K562 (cell line): ENCODE data around the gene ZNF853. TPM values are rescaled to one million over a fixed set of nuclear protein-coding genes. Genes with fewer than 3 reads are reported as not detected.
A peak's percentile ranks its signal among the peaks of the same experiment; 100 is the strongest.

Experiments
- ARID4B ChIP-seq: sonication (generic); formaldehyde crosslinking; IDR thresholded peaks from 2 replicates; pipeline ENCODE4 v1.8.0; 2022; ENCODE audit warnings: mild to moderate bottlenecking, missing genetic modification reagents
- CBFA2T3 ChIP-seq: fragments of 450-650 bp; IDR thresholded peaks from 2 replicates; pipeline ENCODE4 v1.6.1; 2017
- CBX1 ChIP-seq: sonication (generic); IDR thresholded peaks from 2 replicates; pipeline ENCODE4 v1.6.1; 2016; ENCODE audit warnings: antibody characterized with exemption, low read depth, mild to moderate bottlenecking
- CHD2 ChIP-seq: IDR thresholded peaks from 2 replicates; pipeline ENCODE4 v1.6.1; 2011; ENCODE audit warnings: low read depth, low read length
- CXXC5 ChIP-seq: fragments of 250-450 bp; sonication (Bioruptor Pico); IDR thresholded peaks from 2 replicates; pipeline ENCODE4 v1.8.0; 2022; ENCODE audit warnings: inconsistent platforms, mild to moderate bottlenecking, moderate library complexity
- EHMT2 ChIP-seq: fragments of 450-650 bp; IDR thresholded peaks from 2 replicates; pipeline ENCODE4 v1.6.1; 2018; ENCODE audit warnings: antibody characterized with exemption
- HDAC1 ChIP-seq, 2 experiments: fragments of 450-650 bp; IDR thresholded peaks; 2 replicates each; pipeline ENCODE4 v1.6.1; 2016 to 2017; ENCODE audit warnings: inconsistent platforms in 1 of 2, mild to moderate bottlenecking in 1 of 2, moderate library complexity in 1 of 2
- MAX ChIP-seq: sonication (generic); formaldehyde crosslinking; IDR thresholded peaks from 2 replicates; pipeline ENCODE4 v1.9.0; 2022; ENCODE audit warnings: mild to moderate bottlenecking, missing genetic modification reagents
- MECOM ChIP-seq: fragments of 250-450 bp; sonication (Bioruptor Pico); IDR thresholded peaks from 2 replicates; pipeline ENCODE4 v1.8.0; 2022; ENCODE audit warnings: inconsistent platforms
- PML ChIP-seq: IDR thresholded peaks from 2 replicates; pipeline ENCODE4 v1.6.1; 2012; ENCODE audit warnings: low read length, inconsistent platforms
- RBM25 ChIP-seq: fragments of 200-400 bp; formaldehyde crosslinking; IDR thresholded peaks from 2 replicates; pipeline ENCODE4 v1.6.1; 2018; ENCODE audit warnings: low read length, low read depth, moderate library complexity; ENCODE audit not compliant: severe bottlenecking
- RCOR1 ChIP-seq, 2 experiments: IDR thresholded peaks; 2 replicates each; pipeline ENCODE4 v1.6.1; 2012; ENCODE audit warnings: low read depth in 2 of 2, low read length in 2 of 2, borderline replicate concordance in 1 of 2, improper control_type of control experiment in 1 of 2
- TARDBP ChIP-seq: fragments of 450-650 bp; IDR thresholded peaks from 2 replicates; pipeline ENCODE4 v1.6.1; 2016
- TCF3 ChIP-seq: sonication (generic); formaldehyde crosslinking; IDR thresholded peaks from 2 replicates; pipeline ENCODE4 v1.4.0; 2020; ENCODE audit warnings: mild to moderate bottlenecking, missing genetic modification reagents
- TEAD4 ChIP-seq, 2 experiments: sonication (generic) in 1 of 2; formaldehyde crosslinking in 1 of 2; IDR thresholded peaks; 2 replicates each; pipeline versions ENCODE4 v1.6.1 to v1.8.0; 2012 to 2022; ENCODE audit warnings: borderline replicate concordance in 1 of 2, inconsistent platforms in 1 of 2, low read length in 1 of 2, mild to moderate bottlenecking in 1 of 2, missing genetic modification reagents in 1 of 2
- TRIM24 ChIP-seq, 2 experiments: fragments of 450-650 bp; IDR thresholded peaks; 2 replicates each; pipeline ENCODE4 v1.6.1; 2016
- polyA plus RNA-seq, 8 experiments: library from polyadenylated mRNA; depleted of rRNA in 4 of 8; stranded (reverse) in 5 of 8; unstranded in 3 of 8; fragments of >200 nt; fragmentation: Nextera tagmentation in 2 of 8; fragmentation: Illumina TruSeq in 1 of 8; extraction: Ambion mirVana in 2 of 8; extraction: Trizol in 1 of 8; gene quantifications; 2 replicates each; pipeline versions ENCODE4 v1.2.1 to v1.2.3, GENCODE V29; 2011 to 2014; ENCODE audit warnings: inconsistent platforms in 1 of 8, missing spikeins in 1 of 8
- total RNA-seq, 7 experiments: library from RNA; depleted of rRNA in 6 of 7; stranded (reverse); fragments of >200 nt in 6 of 7; fragmentation: Illumina TruSeq in 2 of 7; extraction: Trizol in 2 of 7; gene quantifications; 2 replicates each; pipeline versions ENCODE4 v1.2.1 to v1.2.3, GENCODE V29; 2011 to 2021; ENCODE audit warnings: low replicate concordance in 1 of 7
- TF ChIP-seq, protein P1 (sequence below): conservative IDR thresholded peaks from 2 replicates; pipeline ENCODE4 v1.6.1; 2011; ENCODE audit warnings: low read depth, mild to moderate bottlenecking, low read length; ENCODE audit not compliant: control insufficient read depth
- TF ChIP-seq, protein P2 (sequence below), 2 experiments: IDR thresholded peaks; 2 replicates each; pipeline ENCODE4 v1.6.1; 2011; ENCODE audit warnings: borderline replicate concordance in 1 of 2, control low read depth in 1 of 2, low read depth in 1 of 2, low read length in 1 of 2, mild to moderate bottlenecking in 1 of 2, mixed read lengths in 1 of 2, moderate library complexity in 1 of 2; ENCODE audit not compliant: insufficient read depth in 1 of 2, insufficient read length in 1 of 2, poor library complexity in 1 of 2, severe bottlenecking in 1 of 2; ENCODE audit errors: extremely low read depth in 1 of 2
- TF ChIP-seq, protein P3 (sequence below): fragments of 200-400 bp; formaldehyde crosslinking; IDR thresholded peaks from 2 replicates; pipeline ENCODE4 v1.6.1; 2017; ENCODE audit warnings: mild to moderate bottlenecking, low read depth, low read length, moderate library complexity

Gene ZNF853
- total and polyA plus RNA-seq, 9 of the 15 experiments (the other 6 are each of a cell fraction or from before 2014, with no cell fraction given): 0.03 TPM; not detected in 8

- peak; percentile 35; the same call in 1 of the 2 replicates for TF ChIP-seq CXXC5
- TF ChIP-seq RCOR1 (IDR thresholded peaks at IDR 0.05; ENCODE audit: borderline replicate concordance in 1 of 2, low read depth in 2 of 2, low read length in 2 of 2): 0 out of 4 replicates have a peak, but pooled peaks of 1 of the 2 experiments have one; percentile 5
- TF ChIP-seq EHMT2: peak; percentile 59
- TF ChIP-seq, protein P1, sequence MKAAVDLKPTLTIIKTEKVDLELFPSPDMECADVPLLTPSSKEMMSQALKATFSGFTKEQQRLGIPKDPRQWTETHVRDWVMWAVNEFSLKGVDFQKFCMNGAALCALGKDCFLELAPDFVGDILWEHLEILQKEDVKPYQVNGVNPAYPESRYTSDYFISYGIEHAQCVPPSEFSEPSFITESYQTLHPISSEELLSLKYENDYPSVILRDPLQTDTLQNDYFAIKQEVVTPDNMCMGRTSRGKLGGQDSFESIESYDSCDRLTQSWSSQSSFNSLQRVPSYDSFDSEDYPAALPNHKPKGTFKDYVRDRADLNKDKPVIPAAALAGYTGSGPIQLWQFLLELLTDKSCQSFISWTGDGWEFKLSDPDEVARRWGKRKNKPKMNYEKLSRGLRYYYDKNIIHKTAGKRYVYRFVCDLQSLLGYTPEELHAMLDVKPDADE: 0 out of 2 replicates have a peak, but pooled peaks have one; percentile 55
- TF ChIP-seq CBFA2T3: peak; percentile 62; the same call in 1 of the 2 replicates
- peak; percentile 76 for TF ChIP-seq CBX1
- peak; percentile 89 for TF ChIP-seq MAX
- TF ChIP-seq CHD2: 0 out of 2 replicates have a peak, but pooled peaks have one; percentile 53
- TF ChIP-seq RBM25: no peak
- TF ChIP-seq TEAD4 (IDR thresholded peaks at IDR 0.05; ENCODE audit: low read length): peak; percentile 47
- no peak for TF ChIP-seq TEAD4 (CRISPR knock-in tag; IDR thresholded peaks at IDR 0.05; ENCODE audit: borderline replicate concordance)
- TF ChIP-seq HDAC1 (IDR thresholded peaks at IDR 0.05): peak in 1 of 2 experiments; percentile 66; a peak in 2 of 4 replicates
- TF ChIP-seq TRIM24 (IDR thresholded peaks at IDR 0.05): peak; percentile 73 to 88
- no peak for TF ChIP-seq PML
- peak; percentile 60 for TF ChIP-seq TCF3
- TF ChIP-seq TARDBP: no peak
- TF ChIP-seq, protein P2, sequence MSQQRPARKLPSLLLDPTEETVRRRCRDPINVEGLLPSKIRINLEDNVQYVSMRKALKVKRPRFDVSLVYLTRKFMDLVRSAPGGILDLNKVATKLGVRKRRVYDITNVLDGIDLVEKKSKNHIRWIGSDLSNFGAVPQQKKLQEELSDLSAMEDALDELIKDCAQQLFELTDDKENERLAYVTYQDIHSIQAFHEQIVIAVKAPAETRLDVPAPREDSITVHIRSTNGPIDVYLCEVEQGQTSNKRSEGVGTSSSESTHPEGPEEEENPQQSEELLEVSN (IDR thresholded peaks at IDR 0.05; ENCODE audit: borderline replicate concordance in 1 of 2, extremely low read depth in 1 of 2, insufficient read depth in 1 of 2, insufficient read length in 1 of 2, low read depth in 1 of 2, low read length in 1 of 2, poor library complexity in 1 of 2, severe bottlenecking in 1 of 2): peak; percentile 18 to 59
- TF ChIP-seq, protein P3, sequence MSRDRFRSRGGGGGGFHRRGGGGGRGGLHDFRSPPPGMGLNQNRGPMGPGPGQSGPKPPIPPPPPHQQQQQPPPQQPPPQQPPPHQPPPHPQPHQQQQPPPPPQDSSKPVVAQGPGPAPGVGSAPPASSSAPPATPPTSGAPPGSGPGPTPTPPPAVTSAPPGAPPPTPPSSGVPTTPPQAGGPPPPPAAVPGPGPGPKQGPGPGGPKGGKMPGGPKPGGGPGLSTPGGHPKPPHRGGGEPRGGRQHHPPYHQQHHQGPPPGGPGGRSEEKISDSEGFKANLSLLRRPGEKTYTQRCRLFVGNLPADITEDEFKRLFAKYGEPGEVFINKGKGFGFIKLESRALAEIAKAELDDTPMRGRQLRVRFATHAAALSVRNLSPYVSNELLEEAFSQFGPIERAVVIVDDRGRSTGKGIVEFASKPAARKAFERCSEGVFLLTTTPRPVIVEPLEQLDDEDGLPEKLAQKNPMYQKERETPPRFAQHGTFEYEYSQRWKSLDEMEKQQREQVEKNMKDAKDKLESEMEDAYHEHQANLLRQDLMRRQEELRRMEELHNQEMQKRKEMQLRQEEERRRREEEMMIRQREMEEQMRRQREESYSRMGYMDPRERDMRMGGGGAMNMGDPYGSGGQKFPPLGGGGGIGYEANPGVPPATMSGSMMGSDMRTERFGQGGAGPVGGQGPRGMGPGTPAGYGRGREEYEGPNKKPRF: no peak
- peak; percentile 76; the same call in 1 of the 2 replicates for TF ChIP-seq MECOM (CRISPR knock-in tag)
- TF ChIP-seq ARID4B (CRISPR knock-in tag): 0 out of 2 replicates have a peak, but pooled peaks have one; percentile 54
These were observed 24.9 kb downstream of the ZNF853 start (continued) for GRCh38 chr7:6640246-6640721.
